ENCODE results near the gene KRTAP29-1.

Gene KRTAP29-1

DNA sequence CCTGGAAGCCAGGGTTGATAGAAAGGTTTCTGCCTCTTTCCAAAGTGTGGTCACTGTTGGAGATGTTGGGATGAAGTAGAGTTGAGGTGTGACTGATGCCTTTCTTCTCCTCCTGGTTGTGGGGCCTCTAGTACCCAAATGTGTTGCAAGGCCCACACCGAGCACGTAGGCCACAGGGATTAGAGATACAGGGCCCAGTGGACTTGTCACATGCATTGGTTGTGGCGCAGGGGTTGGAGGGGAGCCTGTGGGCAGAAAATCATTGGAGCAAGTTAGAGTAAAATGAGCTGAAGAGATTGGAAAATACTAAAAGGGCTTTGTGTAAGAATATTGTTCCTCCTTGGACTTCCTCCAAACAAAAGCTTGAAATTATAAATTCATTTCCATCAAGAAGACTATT, 43.3 kb upstream of the KRTAP29-1 start:
- TF ChIP-seq, protein P1, sequence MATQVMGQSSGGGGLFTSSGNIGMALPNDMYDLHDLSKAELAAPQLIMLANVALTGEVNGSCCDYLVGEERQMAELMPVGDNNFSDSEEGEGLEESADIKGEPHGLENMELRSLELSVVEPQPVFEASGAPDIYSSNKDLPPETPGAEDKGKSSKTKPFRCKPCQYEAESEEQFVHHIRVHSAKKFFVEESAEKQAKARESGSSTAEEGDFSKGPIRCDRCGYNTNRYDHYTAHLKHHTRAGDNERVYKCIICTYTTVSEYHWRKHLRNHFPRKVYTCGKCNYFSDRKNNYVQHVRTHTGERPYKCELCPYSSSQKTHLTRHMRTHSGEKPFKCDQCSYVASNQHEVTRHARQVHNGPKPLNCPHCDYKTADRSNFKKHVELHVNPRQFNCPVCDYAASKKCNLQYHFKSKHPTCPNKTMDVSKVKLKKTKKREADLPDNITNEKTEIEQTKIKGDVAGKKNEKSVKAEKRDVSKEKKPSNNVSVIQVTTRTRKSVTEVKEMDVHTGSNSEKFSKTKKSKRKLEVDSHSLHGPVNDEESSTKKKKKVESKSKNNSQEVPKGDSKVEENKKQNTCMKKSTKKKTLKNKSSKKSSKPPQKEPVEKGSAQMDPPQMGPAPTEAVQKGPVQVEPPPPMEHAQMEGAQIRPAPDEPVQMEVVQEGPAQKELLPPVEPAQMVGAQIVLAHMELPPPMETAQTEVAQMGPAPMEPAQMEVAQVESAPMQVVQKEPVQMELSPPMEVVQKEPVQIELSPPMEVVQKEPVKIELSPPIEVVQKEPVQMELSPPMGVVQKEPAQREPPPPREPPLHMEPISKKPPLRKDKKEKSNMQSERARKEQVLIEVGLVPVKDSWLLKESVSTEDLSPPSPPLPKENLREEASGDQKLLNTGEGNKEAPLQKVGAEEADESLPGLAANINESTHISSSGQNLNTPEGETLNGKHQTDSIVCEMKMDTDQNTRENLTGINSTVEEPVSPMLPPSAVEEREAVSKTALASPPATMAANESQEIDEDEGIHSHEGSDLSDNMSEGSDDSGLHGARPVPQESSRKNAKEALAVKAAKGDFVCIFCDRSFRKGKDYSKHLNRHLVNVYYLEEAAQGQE (IDR thresholded peaks at IDR 0.05; ENCODE audit: insufficient read depth in 1 of 2, low read depth in 2 of 2, low read length in 2 of 2) = no peak
- no peak for TF ChIP-seq POLR2AphosphoS5 (IDR thresholded peaks at IDR 0.05; ENCODE audit: low read depth, low read length)
- no peak for TF ChIP-seq TAF1 (IDR thresholded peaks at IDR 0.05; ENCODE audit: borderline replicate concordance, insufficient read depth, low read length)
- no peak for TF ChIP-seq SIN3A (IDR thresholded peaks at IDR 0.05; ENCODE audit: borderline replicate concordance, insufficient read depth, low read length)
- TF ChIP-seq FOXP2 (optimal IDR thresholded peaks at IDR 0.05; ENCODE audit: borderline replicate concordance, extremely low read depth, extremely low read length, insufficient read depth) = no peak

DNA sequence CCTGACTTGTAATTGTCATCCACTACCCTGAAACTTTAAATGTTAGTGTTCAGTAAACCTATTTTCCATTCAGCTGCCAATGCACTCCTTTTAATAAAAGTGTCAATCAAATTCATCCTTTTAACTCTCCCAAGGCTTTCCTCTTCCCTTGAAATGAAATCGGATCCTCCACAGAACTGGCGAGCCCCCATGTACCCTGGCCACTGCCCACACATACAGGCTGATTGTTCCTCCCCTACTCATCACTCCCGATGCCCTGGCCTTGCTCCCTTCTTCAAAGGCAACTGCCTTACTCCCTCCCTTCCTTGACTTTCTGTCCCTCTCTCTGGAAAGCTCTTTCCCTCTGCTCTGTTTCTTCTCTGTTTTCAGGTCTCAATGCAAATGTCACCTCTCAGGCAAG, 40.4 kb upstream of the KRTAP29-1 start:
- TF ChIP-seq TAF1 (IDR thresholded peaks at IDR 0.05; ENCODE audit: borderline replicate concordance, insufficient read depth, low read length) (no peak), FOXP2 (optimal IDR thresholded peaks at IDR 0.05; ENCODE audit: borderline replicate concordance, extremely low read depth, extremely low read length, insufficient read depth) (no peak), POLR2AphosphoS5 (IDR thresholded peaks at IDR 0.05; ENCODE audit: low read depth, low read length) (no peak), SIN3A (IDR thresholded peaks at IDR 0.05; ENCODE audit: borderline replicate concordance, insufficient read depth, low read length) (no peak)
- TF ChIP-seq, protein P1 (IDR thresholded peaks at IDR 0.05; ENCODE audit: insufficient read depth in 1 of 2, low read depth in 2 of 2, low read length in 2 of 2) = no peak

DNA sequence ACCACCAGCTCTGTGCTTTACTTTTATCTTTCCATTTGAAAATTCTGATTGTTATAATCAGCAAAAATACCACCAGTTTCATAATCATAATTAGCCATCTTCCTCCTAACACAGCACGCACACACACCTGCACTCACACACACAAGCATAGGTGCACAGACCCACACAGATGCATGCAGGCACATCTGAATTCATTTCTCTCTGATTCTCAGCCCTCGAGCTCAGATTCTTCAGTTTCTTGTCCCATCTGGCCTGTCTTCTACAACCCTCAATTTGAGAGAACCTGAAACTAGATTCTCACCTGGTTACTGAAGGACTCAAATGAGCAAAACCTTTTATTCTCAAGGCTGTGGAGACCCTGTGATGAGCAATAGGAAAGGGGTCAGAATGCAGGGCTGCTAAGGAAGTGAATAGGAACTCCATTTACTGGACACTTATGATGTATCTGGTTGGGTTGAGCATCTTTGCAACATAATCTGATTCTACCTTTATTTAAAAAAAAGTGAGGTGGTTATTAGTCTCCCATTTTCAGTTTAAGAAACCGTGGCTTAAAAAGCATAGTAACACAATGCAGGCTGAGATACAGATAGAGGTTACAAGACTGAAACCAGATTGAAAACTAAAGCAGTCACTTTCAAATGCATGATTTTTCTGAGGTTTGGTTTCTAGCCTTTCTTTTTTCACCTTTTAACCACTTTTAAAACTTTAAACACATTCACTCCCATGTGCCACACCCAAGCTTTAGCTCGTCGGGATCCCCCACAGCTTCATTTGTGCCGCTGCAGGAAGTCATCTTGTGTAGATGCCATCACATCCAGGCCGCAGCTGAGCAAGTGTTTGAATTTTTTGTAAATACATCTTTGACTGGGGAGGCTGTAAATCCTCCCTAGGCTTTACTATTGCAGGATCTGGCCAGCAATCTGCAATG, 38.5 kb upstream of the KRTAP29-1 start:
- TF ChIP-seq SIN3A (IDR thresholded peaks at IDR 0.05; ENCODE audit: borderline replicate concordance, insufficient read depth, low read length) (no peak), FOXP2 (optimal IDR thresholded peaks at IDR 0.05; ENCODE audit: borderline replicate concordance, extremely low read depth, extremely low read length, insufficient read depth) (no peak), TAF1 (IDR thresholded peaks at IDR 0.05; ENCODE audit: borderline replicate concordance, insufficient read depth, low read length) (no peak), POLR2AphosphoS5 (IDR thresholded peaks at IDR 0.05; ENCODE audit: low read depth, low read length) (no peak)
- TF ChIP-seq, protein P1 (IDR thresholded peaks at IDR 0.05; ENCODE audit: insufficient read depth in 1 of 2, low read depth in 2 of 2, low read length in 2 of 2) = no peak

DNA sequence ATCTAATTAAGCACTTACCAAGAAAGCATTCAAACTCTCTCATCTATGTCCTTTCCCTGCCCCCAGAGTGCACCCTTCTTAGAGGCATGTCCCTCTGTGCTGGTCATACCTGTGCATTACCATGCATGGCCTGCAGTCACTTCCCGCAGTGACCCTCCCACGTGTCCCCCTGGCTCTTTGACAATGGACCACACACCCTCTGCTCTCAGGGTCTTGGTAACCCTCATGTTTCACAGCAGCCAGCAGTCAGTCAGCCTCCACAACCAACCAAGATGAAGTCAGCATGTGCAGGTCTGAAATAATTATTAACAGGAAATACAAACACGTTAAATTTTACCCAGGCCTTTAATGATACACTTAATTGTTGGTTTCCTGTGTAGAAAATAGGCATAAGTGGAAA, 37.8 kb upstream of the KRTAP29-1 start:
- no peak for TF ChIP-seq POLR2AphosphoS5 (IDR thresholded peaks at IDR 0.05; ENCODE audit: low read depth, low read length)
- no peak for TF ChIP-seq SIN3A (IDR thresholded peaks at IDR 0.05; ENCODE audit: borderline replicate concordance, insufficient read depth, low read length)
- TF ChIP-seq, protein P1 (IDR thresholded peaks at IDR 0.05; ENCODE audit: insufficient read depth in 1 of 2, low read depth in 2 of 2, low read length in 2 of 2) = no peak
- TF ChIP-seq FOXP2 (optimal IDR thresholded peaks at IDR 0.05; ENCODE audit: borderline replicate concordance, extremely low read depth, extremely low read length, insufficient read depth) = no peak
- no peak for TF ChIP-seq TAF1 (IDR thresholded peaks at IDR 0.05; ENCODE audit: borderline replicate concordance, insufficient read depth, low read length)
